Measurements from ENCODE around the gene SLC44A1.

Gene SLC44A1

GRCh38 chr9:105419816-105420597, 175.6 kb downstream of the SLC44A1 start:
- no peak for TF ChIP-seq MAX (IDR thresholded peaks at IDR 0.05; ENCODE audit: low read depth, low read length)
- TF ChIP-seq CTCF (IDR thresholded peaks at IDR 0.05; ENCODE audit: low read depth, low read length), result no peak
- TF ChIP-seq POLR2A (IDR thresholded peaks at IDR 0.05; ENCODE audit: extremely low read depth, insufficient read length), result no peak
- TF ChIP-seq MYC (IDR thresholded peaks at IDR 0.05; ENCODE audit: low read depth, low read length), result no peak
- no peak overlapping the region for H3K4me3 ChIP-seq (ENCODE audit: low read depth, low read length)
- no peak for DNase-seq (ENCODE audit: low read depth)

GRCh38 chr9:105421154-105421553, 176.7 kb downstream of the SLC44A1 start:
- H3K4me3 ChIP-seq (ENCODE audit: low read depth, low read length), result no peak overlapping the region
- TF ChIP-seq POLR2A (IDR thresholded peaks at IDR 0.05; ENCODE audit: extremely low read depth, insufficient read length), result no peak
- TF ChIP-seq CTCF (IDR thresholded peaks at IDR 0.05; ENCODE audit: low read depth, low read length), result no peak
- no peak for TF ChIP-seq MYC (IDR thresholded peaks at IDR 0.05; ENCODE audit: low read depth, low read length)
- no peak for DNase-seq (ENCODE audit: low read depth)

- TF ChIP-seq POLR2A (IDR thresholded peaks at IDR 0.05; ENCODE audit: extremely low read depth, insufficient read length) (no peak), MYC (IDR thresholded peaks at IDR 0.05; ENCODE audit: low read depth, low read length) (no peak), CTCF (IDR thresholded peaks at IDR 0.05; ENCODE audit: low read depth, low read length) (no peak), MAX (IDR thresholded peaks at IDR 0.05; ENCODE audit: low read depth, low read length) (no peak)
- DNase-seq (ENCODE audit: low read depth), result no peak
- H3K4me3 ChIP-seq (ENCODE audit: low read depth, low read length), result no peak overlapping the region
Observed at GRCh38 chr9:105421864-105422263, 177.4 kb downstream of the SLC44A1 start.

GRCh38 chr9:105425816-105426433, 181.5 kb downstream of the SLC44A1 start:
- no peak overlapping the region for H3K4me3 ChIP-seq (ENCODE audit: low read depth, low read length)
- TF ChIP-seq CTCF (IDR thresholded peaks at IDR 0.05; ENCODE audit: low read depth, low read length) (peak; percentile 15), POLR2A (IDR thresholded peaks at IDR 0.05; ENCODE audit: extremely low read depth, insufficient read length) (no peak)
- DNase-seq (ENCODE audit: low read depth), result peak; percentile 31

GRCh38 chr9:105426657-105427056, 182.2 kb downstream of the SLC44A1 start:
- H3K4me3 ChIP-seq (ENCODE audit: low read depth, low read length), result no peak overlapping the region
- no peak for TF ChIP-seq MAX (IDR thresholded peaks at IDR 0.05; ENCODE audit: low read depth, low read length)
- TF ChIP-seq CTCF (IDR thresholded peaks at IDR 0.05; ENCODE audit: low read depth, low read length), result no peak
- no peak for TF ChIP-seq POLR2A (IDR thresholded peaks at IDR 0.05; ENCODE audit: extremely low read depth, insufficient read length)
- no peak for TF ChIP-seq MYC (IDR thresholded peaks at IDR 0.05; ENCODE audit: low read depth, low read length)
- no peak for DNase-seq (ENCODE audit: low read depth)

Data from NB4 (cell line).